Transverse colon (tissue), 4 donors: Measurements from ENCODE around the gene FIGN. TPM values are rescaled to one million over a fixed set of nuclear protein-coding genes. Genes with fewer than 3 reads are reported as not detected.

Experiments
- DNase-seq: peaks from one replicate; pipeline ENCODE4 v3.0.0-alpha.2; 2019
- H3K27ac ChIP-seq, 4 donors: fragments of 200-600 bp; sonication (generic); 2 replicates each; pipeline ENCODE4 v1.5.1; 2016 to 2018; ENCODE audit warnings: inconsistent platforms in 4 of 4
- H3K27me3 ChIP-seq: fragments of 200-600 bp; sonication (generic); 2 replicates; pipeline ENCODE4 v1.5.1; 2017; ENCODE audit warnings: inconsistent platforms
- H3K36me3 ChIP-seq, 4 donors: fragments of 200-600 bp; sonication (generic); 2 replicates each; pipeline ENCODE4 v1.5.1; 2017 to 2019; ENCODE audit warnings: inconsistent platforms in 4 of 4
- H3K4me1 ChIP-seq, 4 donors: fragments of 200-600 bp; sonication (generic); 2 replicates each; pipeline ENCODE4 v1.5.1; 2017 to 2020; ENCODE audit warnings: inconsistent platforms in 4 of 4
- H3K4me3 ChIP-seq, 4 donors: fragments of 200-600 bp; sonication (generic); 1 replicate in 1 of 4; 2 replicates in 3 of 4; pipeline versions ENCODE4 v1.5.1 to v1.6.1; 2017 to 2019; ENCODE audit warnings: inconsistent platforms in 4 of 4
- H3K9me3 ChIP-seq, 2 donors: fragments of 200-600 bp; sonication (generic); 2 replicates each; pipeline ENCODE4 v1.5.1; 2017 to 2019; ENCODE audit warnings: inconsistent platforms in 2 of 2
- CTCF ChIP-seq, 5 experiments: fragments of 200-600 bp in 3 of 5; fragments of 450-650 bp in 2 of 5; sonication (generic) in 3 of 5; IDR thresholded peaks; 1 replicate in 2 of 5; 2 replicates in 3 of 5; pipeline ENCODE4 v1.5.1; 2016 to 2017; ENCODE audit warnings: antibody characterized with exemption in 5 of 5, inconsistent platforms in 3 of 5, mild to moderate bottlenecking in 2 of 5, moderate library complexity in 1 of 5
- EP300 ChIP-seq: sonication (generic); formaldehyde crosslinking; IDR thresholded peaks from one replicate; pipeline ENCODE4 v1.6.1; 2017; ENCODE audit warnings: antibody characterized with exemption, low read depth
- POLR2A ChIP-seq: fragments of 450-650 bp; IDR thresholded peaks from one replicate; pipeline ENCODE4 v1.6.1; 2016; ENCODE audit warnings: antibody characterized with exemption, mild to moderate bottlenecking, moderate library complexity
- POLR2AphosphoS5 ChIP-seq, 3 donors: sonication (generic); formaldehyde crosslinking; IDR thresholded peaks; one replicate each; pipeline ENCODE4 v1.6.1; 2016; ENCODE audit warnings: antibody characterized with exemption in 3 of 3
- WGBS, 2 donors: methylation state at CpG; one replicate each; pipeline ENCODE4 v1.1.5; 2018; ENCODE audit warnings: low coverage in 1 of 2; 5-methylcytosine and 5-hydroxymethylcytosine counted together
- in situ Hi-C, 4 donors: fragments of 200-750 bp; cut with MboI; loops; one replicate each; pipeline versions ENCODE4 v1.15.0 to v1.15.1; 2017; ENCODE audit warnings: low sequenced_read_pairs in 3 of 4, low pct_ligation_motif_present in 1 of 4, low pct_unique_long_range_greater_than_20kb in 1 of 4
- intact Hi-C: fragments of 100-400 bp; cut with DNase I; formaldehyde crosslinking; loops from one replicate; pipeline ENCODE4 v1.15.1; 2023; ENCODE audit warnings: low total_unique reads
- total RNA-seq, 4 donors: library from RNA; depleted of rRNA; stranded (reverse); fragments of >200 nt; gene quantifications; one replicate each; pipeline ENCODE4 v1.1.0, GENCODE V29; 2016

The FIGN gene
- total RNA-seq = 1 to 10 TPM in 2 of 4 donors, under 1 TPM in 2; 0.75 to 1.3 (median 1.0) TPM

GRCh38 chr2:163735685-163736432 is at the start of gene FIGN:
FIGN (minus strand) TSS chr2:163736008; CDS start chr2:163734927, 1,081 bp downstream.
- 4 to 12% methylated on average over 11 to 46 of the region's 54 CpGs for WGBS, 2 donors
- Histone ChIP-seq H3K27me3 (peaks cover 39% of the 10 kb centered on the region), H3K4me1 (peaks cover 0 to 15% (median 7%) of the 10 kb centered on the region in 4 donors), H3K36me3 (no peaks in the 10 kb centered on the region), H3K4me3 (peak within 1 kb of the TSS; percentile 52 to 58 (median 52)), H3K27ac (peak within 1 kb of the TSS; percentile 80 to 94 (median 90)), H3K9me3 (no peaks in the 10 kb centered on the region)
- in situ Hi-C loops (no loop called here), intact Hi-C loops (no loop called here)
- peak; percentile 41 for DNase-seq
- TF ChIP-seq CTCF (IDR thresholded peaks at IDR 0.05) (no peak), POLR2AphosphoS5 (IDR thresholded peaks at IDR 0.05) (peak; percentile 69 to 80 (median 70)), EP300 (no peak), POLR2A (peak; percentile 61)

GRCh38 chr2:163785162-163785561 is 49.4 kb upstream of the FIGN start:
- H3K4me1 ChIP-seq = no peaks in the 10 kb centered on the region
- H3K27ac ChIP-seq = no peak overlapping the region
- intact Hi-C loops = no loop called here
- in situ Hi-C loops = no loop called here
- TF ChIP-seq POLR2AphosphoS5 (IDR thresholded peaks at IDR 0.05) = no peak
- no peak for TF ChIP-seq EP300
- TF ChIP-seq CTCF (IDR thresholded peaks at IDR 0.05) = no peak
- TF ChIP-seq POLR2A = no peak
- no peaks in the 10 kb centered on the region for H3K27me3 ChIP-seq
- H3K36me3 ChIP-seq = no peaks in the 10 kb centered on the region
- no peaks in the 10 kb centered on the region for H3K9me3 ChIP-seq
- 67 to 80% methylated on average over 1 to 3 of the region's 3 CpGs for WGBS, 2 donors
- no peak for DNase-seq
- no peak overlapping the region for H3K4me3 ChIP-seq

- Histone ChIP-seq H3K9me3 (no peaks in the 10 kb centered on the region), H3K4me1 (no peaks in the 10 kb centered on the region), H3K27me3 (no peaks in the 10 kb centered on the region), H3K4me3 (no peak overlapping the region), H3K27ac (no peak overlapping the region), H3K36me3 (no peaks in the 10 kb centered on the region)
- 51 to 57% methylated on average over 6 of the region's 6 CpGs for WGBS, 2 donors
- TF ChIP-seq CTCF (IDR thresholded peaks at IDR 0.05) = no peak
- no peak for TF ChIP-seq POLR2A
- no peak for TF ChIP-seq POLR2AphosphoS5 (IDR thresholded peaks at IDR 0.05)
- no peak for TF ChIP-seq EP300
- DNase-seq = no peak
- in situ Hi-C loops (no loop called here), intact Hi-C loops (no loop called here)
Measured at GRCh38 chr2:163779970-163780597, 44.3 kb upstream of the FIGN start.

GRCh38 chr2:163778045-163778781 is 42.4 kb upstream of the FIGN start:
- no peak overlapping the region for H3K4me3 ChIP-seq
- WGBS, 2 donors = 85 to 91% methylated on average over 5 of the region's 5 CpGs
- no peaks in the 10 kb centered on the region for H3K4me1 ChIP-seq
- intact Hi-C loops (no loop called here), in situ Hi-C loops (no loop called here)
- no peak for DNase-seq
- no peaks in the 10 kb centered on the region for H3K27me3 ChIP-seq
- TF ChIP-seq EP300 (no peak), CTCF (IDR thresholded peaks at IDR 0.05) (no peak), POLR2AphosphoS5 (IDR thresholded peaks at IDR 0.05) (no peak), POLR2A (no peak)
- no peaks in the 10 kb centered on the region for H3K36me3 ChIP-seq
- H3K27ac ChIP-seq = no peak overlapping the region
- no peaks in the 10 kb centered on the region for H3K9me3 ChIP-seq
